SU-DHL-6 (cell line): ENCODE data around the gene PPARD.
"Not testable (repeated sequence)": the region's sequence is repeated elsewhere in the genome, so short reads cannot be mapped to it uniquely, and the experiment has no call there.

Experiments
- CTCF ChIP-seq: fragments of 200-600 bp; sonication (generic); IDR thresholded peaks from one replicate; pipeline ENCODE4 v1.5.1; 2017; ENCODE audit warnings: antibody characterized with exemption, mild to moderate bottlenecking, low read length, moderate library complexity; ENCODE audit not compliant: insufficient read depth, poor library complexity, severe bottlenecking
- EZH2phosphoT487 ChIP-seq: fragments of 200-600 bp; sonication (generic), shearing (Covaris generic); conservative IDR thresholded peaks from 2 replicates; pipeline ENCODE4 v1.6.1; 2018; ENCODE audit warnings: mild to moderate bottlenecking, antibody characterized with exemption, low read length, moderate library complexity, mixed read lengths

GRCh38 chr6:35432702-35433101, 90.3 kb downstream of the PPARD start:
- not testable (repeated sequence) for TF ChIP-seq EZH2phosphoT487, CTCF
